HepG2 (cell line): ENCODE data around the gene ADAMTS12. TPM values are rescaled to one million over a fixed set of nuclear protein-coding genes. Genes with fewer than 3 reads are reported as not detected.

ENCODE experiments used
- ATAC-seq: fragments of 200-7000 bp; cut with Tn5 transposase; 3 replicates; pipeline ENCODE4 v1.9.1; 2020; ENCODE audit warnings: mild to moderate bottlenecking, moderate library complexity
- BruUV-seq: library from RNA; stranded (reverse); fragments of 400-500 nt; replicated peaks from 2 replicates; lab custom pipeline; 2021; lab: Mats Ljungman, UMichigan
- CTCF ChIA-PET: fragments of 300-600 bp; formaldehyde crosslinking; extraction: SDS; loops from one replicate; lab custom pipeline; 2021; ENCODE audit warnings: low total read pairs, inconsistent platforms, low intra/inter-chr PET ratio; lab: Yijun Ruan, JAX
- POLR2A ChIA-PET: fragments of 350-600 bp; sonication (Branson Sonifier 250); formaldehyde crosslinking; loops from one replicate; lab custom pipeline; 2020; ENCODE audit warnings: antibody characterized with exemption, inconsistent platforms; lab: Yijun Ruan, JAX
- DNase-seq: peaks from one replicate; pipeline ENCODE4 v3.0.0-alpha.2; 2015; ENCODE audit warnings: low spot score
- FAIRE-seq: peaks from 3 replicates; lab custom pipeline; 2011; peaks lifted over from hg19 to GRCh38; lab: Jason Lieb, UNC
- H2AFZ ChIP-seq: one replicate; pipeline ENCODE4 v1.6.1; 2011; ENCODE audit warnings: low read length, inconsistent platforms
- H3K27ac ChIP-seq: fragments of 300-600 bp; 3 replicates; pipeline ENCODE4 v1.8.0; 2011; ENCODE audit warnings: mixed run types, mild to moderate bottlenecking, mixed read lengths, low read length, inconsistent platforms; ENCODE audit not compliant: insufficient read depth; ENCODE audit errors: extremely low read length
- H3K27me3 ChIP-seq, 2 experiments: fragments of 200-600 bp in 1 of 2; 2 replicates in 1 of 2; 3 replicates in 1 of 2; pipeline versions ENCODE4 v1.6.0 to v1.8.0; 2011; ENCODE audit warnings: low read length in 2 of 2, mild to moderate bottlenecking in 2 of 2, moderate library complexity in 2 of 2, inconsistent platforms in 1 of 2; ENCODE audit not compliant: insufficient read depth in 2 of 2, control insufficient read depth in 1 of 2
- H3K36me3 ChIP-seq, 2 experiments: fragments of 200-600 bp in 1 of 2; replicated peaks in 1 of 2; 2 replicates in 1 of 2; 3 replicates in 1 of 2; pipeline versions ENCODE4 v1.5.1 to v1.8.0; 2011; ENCODE audit warnings: low read length in 2 of 2, inconsistent platforms in 1 of 2; ENCODE audit not compliant: insufficient read depth in 2 of 2, control insufficient read depth in 1 of 2
- H3K4me1 ChIP-seq: 2 replicates; pipeline ENCODE4 v1.5.1; 2012; ENCODE audit warnings: low read length, inconsistent platforms; ENCODE audit not compliant: insufficient read depth
- H3K4me2 ChIP-seq: 2 replicates; pipeline ENCODE4 v1.6.0; 2011; ENCODE audit warnings: low read depth, low read length, inconsistent platforms
- H3K4me3 ChIP-seq, 3 experiments: fragments of 200-600 bp in 1 of 3; sonication (generic), shearing (Covaris generic) in 1 of 3; replicated peaks in 1 of 3; 2 replicates each; pipeline ENCODE4 v1.5.1; 2011 to 2016; ENCODE audit warnings: low read length in 3 of 3, inconsistent platforms in 2 of 3, low read depth in 2 of 3, mild to moderate bottlenecking in 2 of 3, control low read depth in 1 of 3, mixed read lengths in 1 of 3; ENCODE audit not compliant: insufficient read depth in 1 of 3
- H3K79me2 ChIP-seq: one replicate; pipeline ENCODE4 v1.6.1; 2011; ENCODE audit warnings: low read length, inconsistent platforms; ENCODE audit not compliant: insufficient read depth
- H3K9ac ChIP-seq: 2 replicates; pipeline ENCODE4 v1.6.0; 2011; ENCODE audit warnings: mild to moderate bottlenecking, low read depth, low read length, inconsistent platforms; ENCODE audit not compliant: insufficient read depth
- H3K9me3 ChIP-seq: 2 replicates; pipeline ENCODE4 v1.5.1; 2012; ENCODE audit warnings: mild to moderate bottlenecking, low read length
- H4K20me1 ChIP-seq: 2 replicates; pipeline ENCODE4 v1.6.0; 2011; ENCODE audit warnings: inconsistent platforms, mild to moderate bottlenecking, low read length, moderate library complexity; ENCODE audit not compliant: insufficient read depth
- ATF1 ChIP-seq: IDR thresholded peaks from 2 replicates; pipeline ENCODE4 v1.6.1; 2016; ENCODE audit warnings: mild to moderate bottlenecking, control low read depth
- DNMT3B ChIP-seq: conservative IDR thresholded peaks from 2 replicates; pipeline ENCODE4 v1.6.1; 2016; ENCODE audit warnings: missing biosample characterization, control low read depth
- MAFG ChIP-seq: sonication (generic); formaldehyde crosslinking; IDR thresholded peaks from 2 replicates; pipeline ENCODE4 v1.5.1; 2020; ENCODE audit warnings: mild to moderate bottlenecking, missing genetic modification reagents
- RFX3 ChIP-seq: IDR thresholded peaks from 2 replicates; pipeline ENCODE4 v1.6.1; 2016; ENCODE audit warnings: missing biosample characterization, missing genetic modification reagents
- SNRNP70 ChIP-seq: fragments of 200-400 bp; formaldehyde crosslinking; IDR thresholded peaks from 2 replicates; pipeline ENCODE4 v1.6.1; 2017; ENCODE audit warnings: mild to moderate bottlenecking, low read depth, low read length, moderate library complexity
- ZNF333 ChIP-seq: sonication (generic); formaldehyde crosslinking; IDR thresholded peaks from 2 replicates; pipeline ENCODE4 v1.4.0; 2020; ENCODE audit warnings: mild to moderate bottlenecking, missing genetic modification reagents, borderline replicate concordance
- WGBS: methylation state at CpG from one replicate; pipeline ENCODE4 v1.1.6; 2017; ENCODE audit warnings: low lambda C conversion rate; 5-methylcytosine and 5-hydroxymethylcytosine counted together
- in situ Hi-C: cut with HindIII; loops from 2 replicates; pipeline ENCODE4 v1.10.0; 2017; ENCODE audit warnings: low pct_unique_long_range_greater_than_20kb; ENCODE audit not compliant: extremely low pct_ligation_motif_present
- intact Hi-C: fragments of 100-400 bp; cut with micrococcal nuclease; formaldehyde crosslinking; loops from one replicate; pipeline ENCODE4 v1.10.0; 2022; ENCODE audit not compliant: unreplicated experiment
- polyA plus RNA-seq, 8 experiments: library from polyadenylated mRNA; depleted of rRNA in 3 of 8; stranded (reverse) in 7 of 8; unstranded in 1 of 8; fragments of >200 nt; fragmentation: Illumina TruSeq in 4 of 8; extraction: Trizol in 4 of 8; gene quantifications; 2 replicates each; pipeline versions ENCODE4 v1.2.1 to v1.2.3, GENCODE V29; 2011 to 2016; ENCODE audit warnings: low read depth in 4 of 8, missing spikeins in 1 of 8, mixed read lengths in 1 of 8; ENCODE audit not compliant: insufficient read depth in 1 of 8
- total RNA-seq, 5 experiments: library from RNA; depleted of rRNA; stranded (reverse); fragments of >200 nt; fragmentation: Illumina TruSeq; extraction: Trizol; gene quantifications; 2 replicates each; pipeline ENCODE4 v1.2.3, GENCODE V29; 2016; ENCODE audit warnings: low read depth in 1 of 5
- TF ChIP-seq, protein P1 (sequence below): sonication (generic); formaldehyde crosslinking; IDR thresholded peaks from 2 replicates; pipeline ENCODE4 v1.8.0; 2022; ENCODE audit warnings: low read depth, missing genetic modification reagents
- TF ChIP-seq, protein P2 (sequence below): sonication (generic); formaldehyde crosslinking; IDR thresholded peaks from 2 replicates; pipeline ENCODE4 v1.4.0; 2020; ENCODE audit warnings: mild to moderate bottlenecking, missing genetic modification reagents

Gene ADAMTS12
- total and polyA plus RNA-seq, 2 of the 13 experiments (the other 11 are each of a cell fraction or from before 2014, with no cell fraction given) = 0.03 TPM; not detected in 1

DNA sequence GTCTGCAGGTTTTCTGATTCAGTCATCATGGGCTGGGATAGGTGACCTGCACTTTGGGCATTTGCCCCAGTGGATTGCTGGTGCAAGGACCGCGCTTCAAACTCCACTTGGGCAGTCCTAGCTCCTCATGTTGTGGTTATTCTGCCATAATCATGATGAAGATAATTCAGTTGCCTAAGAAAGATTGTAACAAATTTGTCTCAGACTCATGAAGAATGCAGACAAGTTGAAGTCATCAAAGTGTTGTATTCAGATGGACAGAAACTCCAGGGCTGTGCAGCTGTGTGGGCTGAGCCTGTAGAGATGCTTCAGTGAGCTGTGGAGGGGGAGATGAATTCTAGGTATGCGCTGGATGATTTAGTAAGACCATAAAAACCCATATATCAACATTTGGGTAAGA, 412.5 kb downstream of the ADAMTS12 start:
- ChIA-PET CTCF (no interaction called here), POLR2A (no interaction called here)
- Histone ChIP-seq H3K79me2 (no peaks in the 10 kb centered on the region), H4K20me1 (no peaks in the 10 kb centered on the region), H3K4me3 (no peak overlapping the region), H3K36me3 (peaks cover 0 to 3% of the 10 kb centered on the region in 2 experiments; a peak in 2 of 5 replicates), H3K9ac (no peak overlapping the region), H3K4me2 (no peak overlapping the region), H3K4me1 (no peaks in the 10 kb centered on the region), H3K27ac (no peak overlapping the region), H3K27me3 (no peaks in the 10 kb centered on the region), H3K9me3 (no peaks in the 10 kb centered on the region), H2AFZ (no peak overlapping the region)
- ATAC-seq = no peak
- intact Hi-C loops = loop anchor here (5.0 kb wide), 1 partner anchor 37 kb away; the partner anchor contains the start of gene TARS1
- in situ Hi-C loops = no loop called here
- 94% methylated on average over 3 of the region's 3 CpGs for WGBS
- no TSS peak for BruUV-seq
- DNase-seq = no peak
- TF ChIP-seq, protein P1, sequence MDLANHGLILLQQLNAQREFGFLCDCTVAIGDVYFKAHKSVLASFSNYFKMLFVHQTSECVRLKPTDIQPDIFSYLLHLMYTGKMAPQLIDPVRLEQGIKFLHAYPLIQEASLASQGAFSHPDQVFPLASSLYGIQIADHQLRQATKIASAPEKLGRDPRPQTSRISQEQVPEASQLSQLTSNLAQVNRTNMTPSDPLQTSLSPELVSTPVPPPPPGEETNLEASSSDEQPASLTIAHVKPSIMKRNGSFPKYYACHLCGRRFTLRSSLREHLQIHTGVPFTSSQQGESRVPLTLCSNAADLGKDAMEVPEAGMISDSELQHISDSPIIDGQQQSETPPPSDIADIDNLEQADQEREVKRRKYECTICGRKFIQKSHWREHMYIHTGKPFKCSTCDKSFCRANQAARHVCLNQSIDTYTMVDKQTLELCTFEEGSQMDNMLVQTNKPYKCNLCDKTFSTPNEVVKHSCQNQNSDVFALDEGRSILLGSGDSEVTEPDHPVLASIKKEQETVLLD (CRISPR knock-in tag) = no peak
- TF ChIP-seq DNMT3B (CRISPR knock-in tag) (no peak), MAFG (no peak), SNRNP70 (no peak), ZNF333 (CRISPR knock-in tag) (no peak)
- TF ChIP-seq, protein P2, sequence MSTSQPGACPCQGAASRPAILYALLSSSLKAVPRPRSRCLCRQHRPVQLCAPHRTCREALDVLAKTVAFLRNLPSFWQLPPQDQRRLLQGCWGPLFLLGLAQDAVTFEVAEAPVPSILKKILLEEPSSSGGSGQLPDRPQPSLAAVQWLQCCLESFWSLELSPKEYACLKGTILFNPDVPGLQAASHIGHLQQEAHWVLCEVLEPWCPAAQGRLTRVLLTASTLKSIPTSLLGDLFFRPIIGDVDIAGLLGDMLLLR (CRISPR knock-in tag) = no peak
- FAIRE-seq = no peak

DNA sequence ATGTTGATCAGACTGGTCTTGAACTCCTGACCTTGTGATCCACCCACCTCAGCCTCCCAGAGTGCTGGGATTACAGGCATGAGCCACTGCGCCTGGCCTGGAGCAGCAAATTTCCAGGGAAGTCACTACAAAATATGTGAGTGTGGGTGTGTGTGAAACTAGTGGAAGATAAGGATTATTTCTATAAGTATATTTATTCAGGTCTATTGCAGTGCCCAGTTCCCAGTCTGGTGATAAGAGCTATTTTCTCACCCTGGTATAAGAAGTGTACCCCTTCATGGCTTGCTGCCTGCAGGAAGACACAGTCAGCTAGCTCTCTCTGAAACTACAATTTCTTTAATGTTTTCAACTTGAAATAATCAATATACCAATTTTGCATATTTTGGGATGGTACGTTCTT, 414.0 kb downstream of the ADAMTS12 start:
- H3K4me2 ChIP-seq = no peak overlapping the region
- WGBS = 100% methylated on average over 2 of the region's 2 CpGs
- no peaks in the 10 kb centered on the region for H3K4me1 ChIP-seq
- TF ChIP-seq RFX3 (CRISPR knock-in tag) (no peak), ATF1 (CRISPR knock-in tag) (no peak)
- ATAC-seq (no peak), DNase-seq (no peak), FAIRE-seq (no peak)
- ChIA-PET CTCF (no interaction called here), POLR2A (no interaction called here)
- peaks cover 0 to 7% of the 10 kb centered on the region in 2 experiments; a peak in 2 of 5 replicates for H3K36me3 ChIP-seq
- no peaks in the 10 kb centered on the region for H3K79me2 ChIP-seq
- H3K9me3 ChIP-seq = no peaks in the 10 kb centered on the region
- intact Hi-C loops = loop anchor here (5.0 kb wide), 1 partner anchor 36 kb away; the partner anchor contains the start of gene TARS1
- H3K9ac ChIP-seq = no peak overlapping the region
- no peak overlapping the region for H3K27ac ChIP-seq
- no peak overlapping the region for H3K4me3 ChIP-seq
- BruUV-seq = no TSS peak
- H4K20me1 ChIP-seq = no peaks in the 10 kb centered on the region
- no peaks in the 10 kb centered on the region for H3K27me3 ChIP-seq
- in situ Hi-C loops = no loop called here
- no peak overlapping the region for H2AFZ ChIP-seq
